Stimulated activated naive CD8-positive, alpha-beta T cell treated with anti-CD3 and anti-CD28 coated beads, Interleukin-15, Interleukin-2, amounts not matched to agents 100 ng/mL and 50 ng/mL, for 24 hours (primary cell): ENCODE results near the gene SGCD.

ENCODE experiments used
- H3K27ac Mint-ChIP-seq: one replicate; pipeline ENCODE4 v1.8.0; 2021; ENCODE audit warnings: mild to moderate bottlenecking, mixed read lengths
- H3K27me3 Mint-ChIP-seq: one replicate; pipeline ENCODE4 v1.8.0; 2021; ENCODE audit warnings: mixed read lengths
- H3K36me3 Mint-ChIP-seq: one replicate; pipeline ENCODE4 v1.8.0; 2021; ENCODE audit warnings: low read depth, mixed read lengths
- H3K4me1 Mint-ChIP-seq: one replicate; pipeline ENCODE4 v1.8.0; 2021; ENCODE audit warnings: low read depth, mixed read lengths
- H3K4me3 Mint-ChIP-seq: one replicate; pipeline ENCODE4 v1.8.0; 2021; ENCODE audit warnings: mild to moderate bottlenecking, mixed read lengths
- H3K9me3 Mint-ChIP-seq: one replicate; pipeline ENCODE4 v1.8.0; 2021; ENCODE audit warnings: mixed read lengths

Gene SGCD

DNA sequence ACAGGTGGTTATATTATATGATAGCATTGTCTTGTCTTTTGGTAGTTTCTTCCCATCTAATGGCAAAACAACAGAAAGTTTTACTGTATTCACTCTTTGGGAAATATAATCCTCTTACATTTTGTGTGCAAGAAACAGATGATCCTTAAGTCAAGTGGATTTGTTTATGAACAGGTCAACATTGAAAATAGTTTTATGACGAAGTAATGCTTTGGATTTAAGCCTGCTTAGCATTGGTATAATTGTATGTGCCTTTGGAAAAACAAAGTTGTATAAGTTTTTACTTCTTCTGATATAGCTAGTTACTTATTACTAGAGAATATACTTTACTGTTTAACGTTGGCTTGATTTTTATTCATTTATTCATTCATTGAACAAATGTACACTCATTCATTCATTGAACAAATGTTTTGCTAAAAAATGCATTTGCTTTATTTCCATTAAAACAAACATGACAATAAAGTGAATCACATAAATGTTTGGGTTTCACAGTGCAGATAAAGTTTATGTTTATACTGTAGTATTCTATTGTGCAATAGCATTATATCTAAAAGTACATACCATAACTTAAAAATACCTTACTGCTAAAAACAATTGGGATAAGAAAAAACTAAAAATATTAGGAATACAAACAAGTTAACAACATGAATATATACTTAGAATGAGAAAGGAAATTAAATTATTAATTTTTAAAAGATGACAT is 12.3 kb downstream of the SGCD start:
- no peaks in the 10 kb centered on the region for H3K4me1 Mint-ChIP-seq
- no peak overlapping the region for H3K27ac Mint-ChIP-seq
- no peaks in the 10 kb centered on the region for H3K27me3 Mint-ChIP-seq
- H3K9me3 Mint-ChIP-seq: no peaks in the 10 kb centered on the region
- no peak overlapping the region for H3K4me3 Mint-ChIP-seq
- no peaks in the 10 kb centered on the region for H3K36me3 Mint-ChIP-seq

DNA sequence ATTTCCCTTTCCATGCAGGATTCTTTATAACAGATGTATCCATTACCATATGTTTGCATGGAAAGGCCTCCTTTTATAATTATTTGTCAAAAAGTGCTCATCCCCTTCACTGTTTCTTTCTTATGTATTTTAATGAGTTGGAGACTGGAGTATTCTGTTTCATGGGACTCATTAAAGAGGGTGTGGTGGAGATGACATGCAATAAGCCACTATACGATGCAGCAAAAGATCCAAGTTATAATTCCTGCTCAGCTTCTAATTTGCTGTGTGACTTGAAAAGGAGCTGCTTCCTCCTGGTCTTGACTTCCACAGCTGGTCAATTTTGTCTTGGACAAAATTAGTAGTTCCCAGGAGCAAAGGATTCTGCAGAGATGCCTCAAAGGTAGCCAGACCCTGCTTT is 13.9 kb downstream of the SGCD start:
- Mint-ChIP-seq H3K36me3 (no peaks in the 10 kb centered on the region), H3K27me3 (peaks cover 3% of the 10 kb centered on the region), H3K27ac (no peak overlapping the region), H3K4me1 (no peaks in the 10 kb centered on the region), H3K9me3 (no peaks in the 10 kb centered on the region), H3K4me3 (no peak overlapping the region)

DNA sequence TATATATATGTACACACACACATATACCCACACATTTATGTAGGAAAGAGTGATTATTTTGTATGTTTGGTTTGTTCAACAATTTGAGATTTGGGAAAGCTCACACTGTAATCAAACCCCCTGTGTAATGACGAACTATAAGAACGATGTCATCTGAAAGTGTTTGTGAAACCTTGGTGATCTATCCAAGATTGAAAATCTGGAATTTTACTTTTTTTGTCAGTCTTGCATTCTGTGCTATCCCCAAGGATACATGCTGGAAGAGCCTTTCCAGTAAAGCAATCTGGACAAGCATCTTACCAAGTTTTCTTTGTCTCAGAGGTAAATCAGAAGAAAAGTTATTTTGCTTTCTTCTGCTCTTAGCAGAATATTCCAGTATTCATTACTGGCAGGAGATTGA is 23.3 kb downstream of the SGCD start:
- Mint-ChIP-seq H3K4me1 (no peaks in the 10 kb centered on the region), H3K27ac (no peak overlapping the region), H3K27me3 (peaks cover 6% of the 10 kb centered on the region), H3K36me3 (no peaks in the 10 kb centered on the region), H3K9me3 (no peaks in the 10 kb centered on the region), H3K4me3 (no peak overlapping the region)

DNA sequence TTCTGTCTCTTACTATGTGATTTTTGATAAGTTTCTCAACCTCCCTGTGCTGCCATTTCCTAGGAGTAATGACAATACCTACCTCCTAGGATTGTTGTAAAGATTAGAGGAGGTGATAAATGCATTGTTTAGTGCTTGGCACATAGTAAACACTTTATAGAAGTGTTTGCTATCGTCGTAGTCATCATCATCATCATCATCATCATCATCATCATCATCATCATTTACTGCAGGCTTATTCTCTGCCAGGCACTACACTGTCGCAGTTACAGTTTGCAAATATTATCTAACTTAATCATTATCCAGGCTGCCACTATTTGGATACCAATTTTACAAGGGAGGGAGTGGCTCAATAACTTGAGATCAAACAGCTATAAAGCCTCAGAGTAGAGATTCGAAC is 24.5 kb downstream of the SGCD start:
- no peak overlapping the region for H3K4me3 Mint-ChIP-seq
- no peak overlapping the region for H3K27ac Mint-ChIP-seq
- H3K4me1 Mint-ChIP-seq: no peaks in the 10 kb centered on the region
- H3K36me3 Mint-ChIP-seq: no peaks in the 10 kb centered on the region
- H3K27me3 Mint-ChIP-seq: peaks cover 6% of the 10 kb centered on the region
- H3K9me3 Mint-ChIP-seq: no peaks in the 10 kb centered on the region

DNA sequence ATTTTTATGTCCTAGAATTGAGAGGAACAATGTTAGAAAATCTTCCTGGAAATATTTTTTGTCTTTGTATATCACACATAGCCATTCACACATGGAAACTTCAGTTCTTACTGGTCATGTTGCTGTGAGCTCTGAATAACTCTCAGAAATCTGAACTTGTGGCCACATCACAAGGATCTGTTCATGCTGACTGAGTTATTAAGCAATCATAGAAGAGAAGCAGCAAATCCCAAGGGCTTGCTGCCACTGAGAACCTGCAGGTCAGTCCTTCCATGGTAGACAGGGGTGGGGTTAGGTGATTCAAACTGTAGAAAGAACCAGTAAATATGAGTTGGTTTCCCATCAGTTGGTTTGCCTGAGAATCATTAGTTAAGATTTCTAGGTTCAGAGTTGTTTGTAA is 27.6 kb downstream of the SGCD start:
- H3K4me1 Mint-ChIP-seq: no peaks in the 10 kb centered on the region
- no peaks in the 10 kb centered on the region for H3K9me3 Mint-ChIP-seq
- H3K36me3 Mint-ChIP-seq: no peaks in the 10 kb centered on the region
- no peak overlapping the region for H3K4me3 Mint-ChIP-seq
- H3K27me3 Mint-ChIP-seq: no peaks in the 10 kb centered on the region
- H3K27ac Mint-ChIP-seq: no peak overlapping the region

DNA sequence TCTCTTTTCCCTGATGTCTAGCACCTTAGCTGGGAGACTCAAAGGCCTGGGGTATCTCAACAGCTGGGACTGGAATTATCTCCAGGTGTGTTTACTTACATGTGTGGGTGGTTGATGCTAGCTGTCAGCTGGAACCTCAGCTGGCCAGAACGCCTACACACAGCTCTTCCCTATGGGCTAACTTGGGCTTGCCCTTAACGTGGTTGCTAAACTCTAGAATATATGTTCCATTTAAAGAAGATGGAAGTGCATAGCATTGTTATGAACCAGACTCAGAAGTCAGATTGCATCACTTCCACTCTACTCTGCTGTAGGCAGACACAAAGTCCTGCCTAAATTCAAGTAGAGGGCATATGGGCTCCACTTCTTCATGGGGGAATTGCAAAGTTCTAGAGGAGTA is 29.3 kb downstream of the SGCD start:
- Mint-ChIP-seq H3K9me3 (no peaks in the 10 kb centered on the region), H3K27ac (no peak overlapping the region), H3K4me3 (no peak overlapping the region), H3K27me3 (no peaks in the 10 kb centered on the region), H3K36me3 (no peaks in the 10 kb centered on the region), H3K4me1 (no peaks in the 10 kb centered on the region)

DNA sequence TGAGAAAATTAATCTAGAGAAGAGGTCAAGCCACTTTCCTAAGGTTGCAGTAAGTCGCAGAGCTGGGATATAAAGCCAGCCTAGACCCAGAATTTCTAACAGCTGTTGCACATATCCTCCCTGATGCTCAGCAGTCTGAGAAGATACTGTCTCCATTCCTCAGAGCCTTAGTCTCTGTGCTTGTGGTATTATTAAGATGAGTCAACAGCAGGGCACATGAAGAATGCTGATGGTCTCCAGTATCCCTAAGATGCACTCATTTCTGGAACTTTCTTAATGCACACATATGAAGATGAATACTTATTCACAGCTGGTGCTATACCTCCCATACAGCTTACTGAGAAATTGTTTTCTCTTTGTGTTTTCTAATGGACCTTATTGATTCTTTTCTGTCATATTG is 32.5 kb downstream of the SGCD start:
- Mint-ChIP-seq H3K27me3 (no peaks in the 10 kb centered on the region), H3K36me3 (no peaks in the 10 kb centered on the region), H3K27ac (no peak overlapping the region), H3K9me3 (no peaks in the 10 kb centered on the region), H3K4me3 (no peak overlapping the region), H3K4me1 (no peaks in the 10 kb centered on the region)

DNA sequence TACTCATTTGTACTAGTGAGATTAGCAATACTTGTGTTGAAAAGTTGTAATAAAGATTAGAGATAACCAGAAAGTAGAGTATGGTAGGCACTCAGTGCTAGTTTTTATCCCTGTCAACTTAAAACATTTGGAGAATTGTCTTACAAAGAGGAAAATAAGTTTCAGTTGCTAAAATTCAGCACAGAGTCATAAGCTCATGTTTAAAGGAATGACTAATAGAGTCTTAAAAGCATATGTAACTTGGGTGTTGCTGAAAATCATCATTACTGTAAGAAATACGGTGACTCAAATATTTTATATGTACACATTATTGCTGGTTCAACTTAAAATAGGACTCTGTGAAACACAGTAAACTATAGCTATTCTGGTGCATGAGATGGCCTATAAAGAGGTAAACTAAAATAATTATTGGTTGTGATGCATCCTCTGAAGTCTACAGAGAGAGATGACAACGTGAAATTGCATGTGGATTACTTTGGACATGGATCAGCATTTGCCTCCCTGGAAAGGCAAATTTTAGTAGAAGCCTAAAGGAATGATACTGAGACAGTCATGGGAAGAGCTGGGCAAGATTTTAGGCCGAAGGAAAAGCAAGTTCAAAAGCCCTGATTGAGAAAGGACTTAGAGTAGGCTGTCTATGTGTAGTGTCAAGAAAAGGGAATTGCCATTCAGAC is 34.6 kb downstream of the SGCD start:
- H3K4me1 Mint-ChIP-seq: no peaks in the 10 kb centered on the region
- no peaks in the 10 kb centered on the region for H3K36me3 Mint-ChIP-seq
- H3K9me3 Mint-ChIP-seq: no peaks in the 10 kb centered on the region
- no peak overlapping the region for H3K27ac Mint-ChIP-seq
- H3K27me3 Mint-ChIP-seq: no peaks in the 10 kb centered on the region
- H3K4me3 Mint-ChIP-seq: no peak overlapping the region

DNA sequence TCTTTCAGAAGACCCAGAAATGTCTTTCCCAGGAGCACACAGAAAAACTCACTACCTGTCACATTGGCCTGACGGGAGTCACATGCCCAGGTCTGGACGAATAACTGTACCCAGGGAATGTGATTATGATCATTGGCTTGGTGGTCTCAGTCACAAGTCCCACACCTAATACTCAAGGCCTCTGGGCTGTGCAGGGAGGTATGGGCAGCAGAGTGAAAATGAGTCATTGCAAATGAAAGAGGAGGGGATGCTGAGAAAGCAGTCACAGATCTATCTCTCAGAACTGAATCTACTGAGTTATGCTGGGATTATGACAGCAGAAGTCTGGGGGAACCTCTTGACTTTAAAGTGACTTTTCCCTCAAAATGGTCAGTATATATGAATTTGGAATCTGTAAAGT is 36.9 kb downstream of the SGCD start:
- Mint-ChIP-seq H3K4me1 (no peaks in the 10 kb centered on the region), H3K36me3 (no peaks in the 10 kb centered on the region), H3K27me3 (no peaks in the 10 kb centered on the region), H3K9me3 (no peaks in the 10 kb centered on the region), H3K4me3 (no peak overlapping the region), H3K27ac (no peak overlapping the region)

DNA sequence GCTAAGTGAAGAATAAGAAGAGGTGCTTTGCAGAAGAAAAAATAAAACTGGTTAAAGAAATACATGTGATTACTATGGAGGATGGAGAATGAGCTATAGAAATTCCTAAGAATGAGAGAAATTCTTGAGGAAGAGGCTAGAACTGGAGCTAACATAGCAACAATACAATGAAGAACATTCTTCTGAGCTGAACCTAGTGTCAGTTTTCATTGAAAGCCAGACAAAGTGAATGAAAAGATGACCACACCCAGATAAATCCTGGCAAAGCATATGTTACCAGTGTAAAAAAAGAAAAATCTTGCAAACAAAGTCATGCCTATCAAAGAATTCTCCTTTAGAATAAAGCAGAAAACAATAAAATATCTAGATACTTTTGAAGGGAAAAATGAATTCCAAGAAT is 39.6 kb downstream of the SGCD start:
- no peaks in the 10 kb centered on the region for H3K4me1 Mint-ChIP-seq
- H3K27me3 Mint-ChIP-seq: no peaks in the 10 kb centered on the region
- no peaks in the 10 kb centered on the region for H3K36me3 Mint-ChIP-seq
- no peak overlapping the region for H3K27ac Mint-ChIP-seq
- no peak overlapping the region for H3K4me3 Mint-ChIP-seq
- H3K9me3 Mint-ChIP-seq: no peaks in the 10 kb centered on the region

DNA sequence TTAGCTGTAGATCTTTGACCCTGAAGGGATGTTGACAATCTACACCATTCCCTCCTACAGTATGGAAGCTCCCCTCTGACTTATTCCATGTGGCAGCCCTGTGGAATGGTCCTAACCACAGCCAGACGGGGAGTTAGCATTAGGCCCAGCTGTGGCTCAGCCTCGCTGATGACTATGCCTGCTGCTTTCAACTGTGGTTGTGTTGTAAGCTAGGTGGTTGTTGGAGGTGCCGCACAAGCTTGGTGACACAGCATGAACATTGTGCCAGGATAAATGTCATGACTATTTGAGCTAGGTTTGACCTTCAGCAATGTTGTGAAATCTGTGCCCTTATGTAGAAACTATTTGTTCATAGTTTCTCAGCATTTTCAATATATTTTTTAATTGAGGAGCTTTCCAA is 40.6 kb downstream of the SGCD start:
- Mint-ChIP-seq H3K27ac (no peak overlapping the region), H3K9me3 (no peaks in the 10 kb centered on the region), H3K4me1 (no peaks in the 10 kb centered on the region), H3K27me3 (no peaks in the 10 kb centered on the region), H3K36me3 (no peaks in the 10 kb centered on the region), H3K4me3 (no peak overlapping the region)

DNA sequence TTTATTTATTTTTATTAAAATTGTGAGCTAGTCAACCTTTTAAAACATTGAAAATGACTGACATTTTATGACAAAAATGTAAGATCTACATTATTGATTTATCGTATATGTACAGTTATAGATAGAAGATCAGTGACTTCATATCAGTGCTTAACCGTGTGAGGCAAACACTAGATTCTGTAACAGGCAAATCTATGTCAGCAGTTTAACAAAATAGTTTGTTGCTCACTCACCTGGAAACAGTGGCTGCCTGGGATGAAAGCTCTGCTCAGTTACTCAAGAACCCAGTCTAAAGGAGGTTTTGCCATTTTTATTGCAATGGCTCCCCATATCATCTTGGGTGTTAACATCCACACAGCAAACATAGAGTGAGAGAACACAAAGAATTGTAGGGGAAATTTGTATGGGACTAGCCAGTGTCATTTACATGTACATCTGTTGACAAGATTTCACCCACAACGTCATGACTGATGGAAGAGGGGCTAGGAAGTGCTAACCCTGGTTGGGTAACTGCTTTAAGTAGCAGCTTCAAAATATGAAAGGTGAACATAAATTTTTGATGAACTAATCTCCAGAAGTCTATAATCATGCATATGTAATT is 49.0 kb downstream of the SGCD start:
- H3K4me1 Mint-ChIP-seq: no peaks in the 10 kb centered on the region
- no peak overlapping the region for H3K27ac Mint-ChIP-seq

DNA sequence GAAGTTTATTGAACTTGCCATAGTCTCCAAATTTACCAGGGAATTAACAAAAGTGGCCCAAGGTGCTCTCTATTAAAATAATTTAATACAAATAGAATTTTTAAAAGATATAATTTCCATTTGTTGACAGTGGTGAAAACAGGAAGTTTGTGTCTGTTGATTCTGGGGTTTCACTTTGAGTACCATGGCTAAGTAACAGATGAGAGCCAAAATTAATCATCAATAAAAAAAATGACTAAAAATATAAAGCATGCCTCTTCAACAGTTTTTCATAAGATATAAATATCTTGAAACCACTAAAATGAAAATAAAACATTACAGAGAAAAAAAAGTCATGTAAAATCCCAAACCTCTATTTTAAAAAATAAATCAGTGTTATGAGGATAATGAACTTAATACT is 49.8 kb downstream of the SGCD start:
- H3K9me3 Mint-ChIP-seq: no peaks in the 10 kb centered on the region
- H3K27ac Mint-ChIP-seq: no peak overlapping the region
- no peak overlapping the region for H3K4me3 Mint-ChIP-seq
- no peaks in the 10 kb centered on the region for H3K36me3 Mint-ChIP-seq
- H3K4me1 Mint-ChIP-seq: no peaks in the 10 kb centered on the region
- peaks cover 8% of the 10 kb centered on the region for H3K27me3 Mint-ChIP-seq

More for the DNA sequence above, 49.0 kb downstream of the SGCD start:
- Mint-ChIP-seq H3K27me3 (peaks cover 8% of the 10 kb centered on the region), H3K9me3 (no peaks in the 10 kb centered on the region), H3K36me3 (no peaks in the 10 kb centered on the region), H3K4me3 (no peak overlapping the region)

DNA sequence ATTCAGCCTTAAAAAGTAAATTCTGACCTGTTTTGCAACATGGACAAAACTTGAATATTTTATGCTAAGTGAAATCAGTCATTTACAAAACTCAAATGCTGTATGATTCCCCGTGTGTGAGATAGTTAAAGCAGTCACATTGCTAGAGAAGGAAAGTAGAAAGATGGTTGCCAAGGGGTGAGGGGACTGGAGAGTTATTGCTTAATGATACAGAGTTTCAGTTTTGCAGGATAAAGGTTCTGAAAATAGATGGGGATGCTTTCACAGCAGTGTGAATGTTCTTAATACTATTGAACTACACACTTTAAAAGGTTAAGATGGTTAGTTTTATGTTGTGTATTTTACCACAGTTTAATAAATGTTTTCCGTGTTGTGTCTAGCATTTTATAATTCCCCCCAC is 51.2 kb downstream of the SGCD start:
- Mint-ChIP-seq H3K36me3 (no peaks in the 10 kb centered on the region), H3K9me3 (no peaks in the 10 kb centered on the region), H3K4me1 (no peaks in the 10 kb centered on the region), H3K4me3 (no peak overlapping the region), H3K27ac (no peak overlapping the region), H3K27me3 (peaks cover 8% of the 10 kb centered on the region)

DNA sequence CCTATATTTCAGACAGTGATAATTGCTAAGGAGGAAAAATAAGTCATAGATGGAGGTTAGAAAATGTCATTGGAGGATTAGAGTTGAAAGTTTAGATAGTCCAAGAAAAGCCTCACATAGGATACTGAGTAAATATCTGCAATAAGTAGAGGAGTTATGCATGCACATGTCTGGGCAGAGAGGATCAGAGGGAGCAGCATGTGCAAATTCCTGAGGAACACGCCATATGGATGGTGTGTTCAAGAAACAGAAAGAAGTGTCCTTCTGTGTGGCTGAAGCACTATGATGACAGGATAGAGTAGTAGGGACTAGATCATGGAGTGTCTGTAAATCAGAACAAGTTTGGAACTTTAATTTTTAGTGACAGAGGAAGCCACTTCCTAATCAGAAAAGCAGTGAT is 52.2 kb downstream of the SGCD start:
- Mint-ChIP-seq H3K4me1 (no peaks in the 10 kb centered on the region), H3K36me3 (no peaks in the 10 kb centered on the region), H3K9me3 (no peaks in the 10 kb centered on the region), H3K4me3 (no peak overlapping the region), H3K27ac (no peak overlapping the region), H3K27me3 (peaks cover 8% of the 10 kb centered on the region)

DNA sequence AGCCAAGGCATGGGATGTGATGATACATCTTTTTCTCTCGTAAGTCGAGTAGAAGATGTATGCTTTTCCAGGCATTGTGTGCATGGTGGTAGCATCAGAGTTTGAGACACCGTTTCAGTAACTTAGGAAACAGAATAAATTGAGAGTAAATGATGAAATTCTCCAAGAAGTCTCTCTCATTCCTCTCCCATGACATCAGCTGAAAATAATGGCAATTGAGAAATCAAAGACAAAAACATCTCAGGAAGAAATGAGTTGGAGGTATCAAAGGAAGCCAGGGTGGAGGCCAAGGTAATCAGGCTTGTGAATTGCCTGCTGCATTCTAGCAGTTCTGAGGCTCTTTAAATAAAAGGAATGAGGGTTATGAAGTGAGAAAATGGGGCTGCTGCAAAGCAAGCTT is 53.9 kb downstream of the SGCD start:
- no peak overlapping the region for H3K4me3 Mint-ChIP-seq
- no peaks in the 10 kb centered on the region for H3K9me3 Mint-ChIP-seq
- H3K4me1 Mint-ChIP-seq: no peaks in the 10 kb centered on the region
- no peak overlapping the region for H3K27ac Mint-ChIP-seq
- H3K36me3 Mint-ChIP-seq: no peaks in the 10 kb centered on the region
- peaks cover 4% of the 10 kb centered on the region for H3K27me3 Mint-ChIP-seq
